NCI-H1092 treated with DMSO at 0.1 percent for 48 hours (cell line): ENCODE data around the gene CADPS2.

ENCODE experiments used
- DNase-seq: peaks from one replicate; lab custom pipeline; 2025; lab: John Stamatoyannopoulos, UW

The CADPS2 gene

GRCh38 chr7:122768827-122769226 lies 117.4 kb downstream of the CADPS2 start:
- no peak for DNase-seq

GRCh38 chr7:122767339-122767738 lies 118.9 kb downstream of the CADPS2 start:
- DNase-seq = no peak

GRCh38 chr7:122766593-122766992 lies 119.7 kb downstream of the CADPS2 start:
- no peak for DNase-seq

GRCh38 chr7:122764902-122765301 lies 121.4 kb downstream of the CADPS2 start:
- DNase-seq = no peak

GRCh38 chr7:122764020-122764419 lies 122.2 kb downstream of the CADPS2 start:
- no peak for DNase-seq

- no peak for DNase-seq
Observed at GRCh38 chr7:122762071-122762470, 124.2 kb downstream of the CADPS2 start.

DNA sequence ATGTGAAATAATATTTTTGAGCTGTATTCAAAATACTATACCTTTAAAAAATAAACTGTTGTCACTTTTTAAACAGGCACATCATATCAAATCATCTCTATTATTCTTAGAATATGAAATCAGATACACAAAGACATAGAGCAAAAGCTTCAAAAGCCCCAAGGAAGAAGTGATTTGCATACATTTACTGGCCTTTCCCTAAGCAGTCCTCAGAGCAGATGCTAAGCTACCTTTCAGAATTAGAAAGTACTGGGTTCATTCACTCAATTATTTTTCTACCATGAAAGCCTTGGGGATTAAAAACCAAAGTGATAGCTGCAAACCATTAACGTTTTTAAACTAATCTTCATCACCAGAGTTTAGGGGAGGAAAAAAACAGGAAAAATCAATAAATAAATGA lies 127.8 kb downstream of the CADPS2 start:
- no peak for DNase-seq

DNA sequence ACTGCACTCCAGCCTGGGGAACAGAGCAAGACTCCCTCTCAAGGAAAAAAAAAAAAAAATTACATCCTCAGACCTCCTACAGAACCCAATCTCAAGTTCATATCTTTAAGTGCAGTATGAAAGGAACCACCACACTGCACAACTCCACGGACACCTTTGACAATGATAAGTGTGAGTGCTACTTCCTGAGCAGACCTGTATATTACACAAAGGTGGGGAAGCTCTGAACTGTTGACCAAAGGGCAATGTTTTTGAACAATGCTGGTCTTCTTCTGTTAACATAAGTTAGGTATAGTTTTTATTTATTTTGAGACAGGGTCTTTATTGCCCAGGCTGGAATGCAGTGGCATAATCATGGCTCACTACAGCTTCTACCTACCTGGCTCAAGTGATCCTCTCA lies 129.4 kb downstream of the CADPS2 start:
- DNase-seq = no peak

DNA sequence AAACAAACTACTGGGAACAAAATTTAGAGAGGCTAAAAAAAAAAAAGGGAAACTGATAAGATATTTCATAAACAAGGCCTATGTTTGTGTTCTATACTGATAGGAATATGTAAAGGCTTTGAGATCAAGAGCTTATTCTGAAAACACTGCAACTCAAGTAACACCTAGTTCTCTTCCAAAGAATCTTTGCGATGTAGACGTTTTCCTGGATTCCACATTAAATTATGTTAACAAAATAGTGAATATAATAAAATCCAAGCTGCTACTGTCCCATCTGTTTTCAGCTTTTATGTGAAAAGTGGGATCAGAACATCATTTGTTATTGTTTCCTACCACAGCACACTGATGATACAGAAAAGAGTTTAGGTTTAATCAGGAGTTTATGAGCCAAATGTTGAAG lies 130.6 kb downstream of the CADPS2 start:
- DNase-seq = no peak

- no peak for DNase-seq
Observed at GRCh38 chr7:122752583-122752982, 133.7 kb downstream of the CADPS2 start.

DNA sequence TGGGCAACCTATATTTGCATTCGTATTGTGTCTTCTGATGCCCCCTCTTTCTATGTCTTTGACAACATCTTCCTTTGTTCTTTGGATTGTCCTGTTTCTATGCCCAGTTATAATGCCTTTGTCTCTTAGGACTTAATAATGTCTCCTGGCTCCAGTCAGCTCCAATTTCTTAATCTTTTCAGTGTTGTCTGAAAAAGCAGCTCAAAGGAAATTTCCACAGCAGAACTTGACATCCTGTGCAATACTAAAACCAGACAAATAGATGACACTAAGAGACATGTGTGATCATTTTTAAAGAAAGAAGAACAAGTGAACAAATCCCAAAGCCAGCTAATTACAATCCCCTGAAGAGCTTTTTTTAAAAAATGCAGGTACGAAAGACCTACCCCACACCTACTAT lies 135.9 kb downstream of the CADPS2 start:
- no peak for DNase-seq

DNA sequence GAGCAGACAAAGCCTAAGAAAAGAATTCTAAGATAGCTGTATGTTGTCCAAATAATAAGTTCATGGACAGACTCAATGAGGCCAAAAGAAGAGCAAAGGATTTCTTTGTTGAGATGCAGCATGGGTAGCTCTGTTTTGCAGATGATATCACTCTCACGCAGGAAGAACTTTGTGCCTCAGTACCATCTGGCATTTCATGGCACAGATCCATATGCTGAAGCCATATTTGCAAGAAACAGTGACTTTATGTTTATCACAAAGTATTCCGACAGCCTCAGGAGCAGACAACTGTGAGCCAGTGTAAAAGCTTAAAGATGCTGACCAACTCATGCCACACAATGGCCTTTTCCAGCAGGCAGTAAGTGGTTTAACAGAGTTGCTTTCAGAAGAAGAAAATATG lies 138.1 kb downstream of the CADPS2 start:
- no peak for DNase-seq

- DNase-seq = peak; percentile 36
Observed at GRCh38 chr7:122746948-122747347, 139.3 kb downstream of the CADPS2 start.

GRCh38 chr7:122743211-122743610 lies 143.0 kb downstream of the CADPS2 start:
- DNase-seq = peak; percentile 29

GRCh38 chr7:122738947-122739346 lies 147.3 kb downstream of the CADPS2 start:
- no peak for DNase-seq

DNA sequence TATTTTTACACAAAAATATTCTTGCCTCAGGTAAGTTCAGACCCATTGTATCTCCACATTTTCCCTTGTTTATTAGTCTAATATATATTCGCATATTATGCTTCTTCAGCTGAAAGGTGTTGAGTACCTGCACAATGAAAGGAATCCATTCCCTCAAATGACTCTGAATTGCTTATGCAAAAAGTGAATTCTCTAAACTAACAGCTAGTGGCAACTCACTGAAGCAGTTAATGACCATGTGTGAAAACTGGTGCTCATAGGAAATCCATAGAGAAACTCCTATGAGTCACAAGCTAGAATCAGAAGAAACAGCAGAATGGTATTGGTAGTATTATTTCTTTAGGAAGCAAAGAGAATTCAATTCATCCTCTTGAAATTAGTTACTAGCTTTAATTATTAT lies 150.1 kb downstream of the CADPS2 start:
- no peak for DNase-seq

DNA sequence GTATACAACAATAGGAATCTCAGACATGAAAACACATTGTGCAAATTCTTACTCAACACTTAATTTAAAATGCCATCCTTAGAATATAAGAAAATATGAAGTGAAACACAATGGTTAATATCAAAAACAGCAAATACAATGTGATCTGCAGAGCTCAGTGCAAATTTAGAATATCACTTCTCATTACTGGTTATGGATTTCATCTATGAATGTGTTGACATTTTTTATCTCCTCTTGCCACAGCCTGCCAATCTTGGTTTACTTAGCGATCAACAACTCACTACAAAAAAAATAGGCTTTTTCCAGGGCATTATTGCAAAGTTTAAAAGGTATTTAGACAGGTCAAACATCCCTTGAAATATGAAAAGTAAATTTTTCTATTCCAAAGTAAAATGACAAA lies 158.5 kb downstream of the CADPS2 start:
- no peak for DNase-seq

GRCh38 chr7:122727354-122727753 lies 158.9 kb downstream of the CADPS2 start:
- DNase-seq = no peak

- DNase-seq = peak; percentile 14
Observed at GRCh38 chr7:122726881-122727280, 159.4 kb downstream of the CADPS2 start.

DNA sequence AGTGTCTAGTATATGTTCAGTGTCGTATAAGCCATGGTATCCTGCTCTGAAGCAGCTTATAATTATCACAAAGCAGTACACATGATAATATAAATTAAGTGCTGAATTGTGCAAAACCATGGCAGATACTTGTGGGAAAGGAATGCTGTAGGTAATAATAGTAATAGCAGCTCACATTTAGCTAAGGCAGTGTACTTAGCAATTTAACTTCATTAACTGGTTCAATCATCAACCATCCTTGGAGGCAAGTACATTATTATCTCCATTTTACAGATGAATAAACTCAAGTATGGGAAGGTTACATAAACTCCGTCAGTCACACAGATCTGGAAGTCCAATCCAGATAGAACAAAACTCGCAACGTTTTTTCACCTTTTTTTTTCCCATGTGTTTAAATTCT lies 161.9 kb downstream of the CADPS2 start:
- no peak for DNase-seq

DNA sequence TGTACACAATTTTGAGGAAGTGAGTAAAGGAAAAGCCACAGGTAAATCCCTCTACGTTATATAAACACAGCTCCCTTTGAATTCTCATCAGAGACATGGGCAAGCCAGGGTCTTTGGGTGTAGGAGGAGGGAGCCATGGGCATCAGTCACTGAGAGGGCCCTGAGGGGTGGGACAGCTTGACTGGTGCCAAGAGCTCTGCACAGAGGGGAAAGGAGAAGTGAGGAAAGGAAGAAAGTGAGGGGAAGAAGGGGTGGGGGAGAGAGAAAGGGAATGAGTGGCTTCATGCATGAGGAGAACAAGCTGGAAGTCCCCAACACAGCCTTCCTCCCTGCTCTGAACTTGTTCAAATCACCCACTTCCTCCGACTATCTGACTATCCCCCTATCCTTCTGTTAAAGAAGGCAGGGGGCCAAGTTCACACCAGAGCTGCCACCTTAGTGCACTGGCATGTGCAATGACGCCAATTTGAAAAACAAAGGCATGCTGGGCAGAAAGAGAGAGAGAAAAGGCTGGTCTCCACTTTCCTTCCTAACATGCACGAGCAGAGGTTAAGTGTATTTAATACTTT lies 167.2 kb downstream of the CADPS2 start:
- no peak for DNase-seq

- no peak for DNase-seq
Observed at GRCh38 chr7:122717356-122718089, 168.7 kb downstream of the CADPS2 start.

DNA sequence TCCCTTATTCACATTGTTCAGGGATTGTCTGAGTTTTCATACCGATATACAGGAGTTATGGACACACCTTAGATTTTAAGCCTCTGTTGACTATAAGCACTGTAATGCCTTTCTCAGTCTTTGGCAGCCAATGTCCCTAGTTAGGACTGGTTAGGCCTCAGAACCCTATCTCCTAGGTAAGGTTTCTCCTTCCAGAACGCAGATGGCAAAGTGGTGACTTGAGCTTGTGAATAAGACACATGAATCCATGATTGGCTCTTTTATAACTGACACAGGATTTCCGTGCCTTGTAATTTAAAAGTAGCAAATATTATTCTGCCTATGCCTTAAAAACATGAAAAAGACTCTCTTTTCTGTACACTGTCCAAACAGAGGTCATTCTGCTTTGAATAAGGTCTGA lies 171.1 kb downstream of the CADPS2 start:
- no peak for DNase-seq

- no peak for DNase-seq
Observed at GRCh38 chr7:122710916-122711315, 175.3 kb downstream of the CADPS2 start.
